Body of pancreas (tissue), 4 donors: ENCODE measurements around the gene STK25. TPM values are rescaled to one million over a fixed set of nuclear protein-coding genes. Genes with fewer than 3 reads are reported as not detected.

Experiments used
- ATAC-seq: fragments of 150-250 bp; one replicate; pipeline ENCODE4 v1.9.1; 2016
- DNase-seq, 4 donors: peaks; one replicate each; pipeline ENCODE4 v3.0.0-alpha.2; 2019
- H3K27ac ChIP-seq, 4 donors: fragments of 200-600 bp; sonication (generic); 1 replicate in 3 of 4; 2 replicates in 1 of 4; pipeline versions ENCODE4 v1.5.1 to v1.6.1; 2016 to 2019; ENCODE audit warnings: mild to moderate bottlenecking in 1 of 4, mixed read lengths in 1 of 4, moderate library complexity in 1 of 4
- H3K27me3 ChIP-seq, 2 donors: fragments of 200-600 bp; sonication (generic); one replicate each; pipeline ENCODE4 v1.6.0; 2016; ENCODE audit warnings: mild to moderate bottlenecking in 1 of 2
- H3K36me3 ChIP-seq, 2 donors: fragments of 200-600 bp; sonication (generic); replicated peaks in 1 of 2; 2 replicates each; pipeline ENCODE4 v1.5.1; 2016; ENCODE audit warnings: low read depth in 2 of 2; ENCODE audit not compliant: insufficient read depth in 1 of 2
- H3K4me1 ChIP-seq: fragments of 200-600 bp; sonication (generic); one replicate; pipeline ENCODE4 v1.6.0; 2016
- H3K4me3 ChIP-seq, 2 donors: fragments of 200-600 bp; sonication (generic); 1 replicate in 1 of 2; 2 replicates in 1 of 2; pipeline ENCODE4 v1.5.1; 2016 to 2019
- H3K9me3 ChIP-seq, 3 donors: fragments of 200-600 bp; sonication (generic); 1 replicate in 2 of 3; 2 replicates in 1 of 3; pipeline ENCODE4 v1.5.1; 2016
- POLR2A ChIP-seq, 3 donors: fragments of 450-650 bp; IDR thresholded peaks; one replicate each; pipeline ENCODE4 v1.6.1; 2016; ENCODE audit warnings: antibody characterized with exemption in 3 of 3, mild to moderate bottlenecking in 2 of 3
- WGBS, 2 donors: methylation state at CpG; one replicate each; pipeline ENCODE4 v1.1.5; 2017; 5-methylcytosine and 5-hydroxymethylcytosine counted together
- intact Hi-C: fragments of 100-400 bp; cut with DNase I; formaldehyde crosslinking; loops from one replicate; pipeline ENCODE4 v1.15.1; 2023
- total RNA-seq, 2 donors: library from RNA; depleted of rRNA; stranded (reverse); fragments of >200 nt; gene quantifications; one replicate each; pipeline ENCODE4 v1.1.0, GENCODE V29; 2016
- TF ChIP-seq, protein P1 (sequence below), 7 experiments: fragments of 450-650 bp in 4 of 7; fragments of 200-600 bp in 3 of 7; sonication (generic) in 3 of 7; IDR thresholded peaks; one replicate each; pipeline ENCODE4 v1.5.1; 2016 to 2019; ENCODE audit warnings: antibody characterized with exemption in 7 of 7

The STK25 gene
- total RNA-seq, 2 donors from 2014 or later = 129 to 144 TPM

DNA sequence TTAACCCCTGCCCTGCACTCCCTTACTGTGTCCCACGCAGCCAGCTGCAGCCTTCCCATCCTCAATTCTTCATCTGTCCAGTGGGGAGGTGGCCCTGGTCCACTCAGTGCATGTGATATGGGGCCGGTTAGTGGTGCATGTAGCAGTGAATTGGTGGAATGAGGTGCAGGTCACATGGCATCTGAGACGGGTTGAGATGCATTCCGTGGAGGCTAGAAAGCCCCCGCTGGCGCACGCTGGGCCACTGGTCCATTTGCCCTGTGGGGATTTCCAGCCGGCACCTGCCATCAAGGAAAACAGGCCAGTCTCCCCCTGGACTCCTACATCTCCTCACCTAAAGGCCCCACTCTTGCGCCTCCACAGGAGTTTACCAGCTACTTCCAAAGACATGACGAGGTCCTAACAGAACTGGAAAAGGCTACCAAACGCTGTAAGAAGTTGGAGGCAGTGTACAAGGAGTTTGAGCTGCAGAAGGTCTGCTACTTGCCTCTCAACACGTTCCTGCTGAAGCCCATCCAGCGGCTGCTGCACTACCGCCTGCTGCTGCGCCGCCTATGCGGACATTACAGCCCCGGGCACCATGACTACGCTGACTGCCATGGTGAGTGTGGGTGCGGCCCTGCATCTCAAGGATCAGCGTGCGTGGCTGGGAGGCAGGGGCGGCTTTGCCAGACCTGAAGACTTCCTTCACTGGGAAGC lies 40.5 kb downstream of the STK25 start:
- DNase-seq (no peak), ATAC-seq (no peak)
- Histone ChIP-seq H3K27me3 (no peaks in the 10 kb centered on the region), H3K9me3 (no peaks in the 10 kb centered on the region), H3K27ac (no peak overlapping the region), H3K4me3 (no peak overlapping the region), H3K36me3 (no peaks in the 10 kb centered on the region), H3K4me1 (no peaks in the 10 kb centered on the region)
- 89 to 91% methylated on average over 10 to 23 of the region's 23 CpGs for WGBS, 2 donors
- no peak for TF ChIP-seq POLR2A (IDR thresholded peaks at IDR 0.05)
- TF ChIP-seq, protein P1, sequence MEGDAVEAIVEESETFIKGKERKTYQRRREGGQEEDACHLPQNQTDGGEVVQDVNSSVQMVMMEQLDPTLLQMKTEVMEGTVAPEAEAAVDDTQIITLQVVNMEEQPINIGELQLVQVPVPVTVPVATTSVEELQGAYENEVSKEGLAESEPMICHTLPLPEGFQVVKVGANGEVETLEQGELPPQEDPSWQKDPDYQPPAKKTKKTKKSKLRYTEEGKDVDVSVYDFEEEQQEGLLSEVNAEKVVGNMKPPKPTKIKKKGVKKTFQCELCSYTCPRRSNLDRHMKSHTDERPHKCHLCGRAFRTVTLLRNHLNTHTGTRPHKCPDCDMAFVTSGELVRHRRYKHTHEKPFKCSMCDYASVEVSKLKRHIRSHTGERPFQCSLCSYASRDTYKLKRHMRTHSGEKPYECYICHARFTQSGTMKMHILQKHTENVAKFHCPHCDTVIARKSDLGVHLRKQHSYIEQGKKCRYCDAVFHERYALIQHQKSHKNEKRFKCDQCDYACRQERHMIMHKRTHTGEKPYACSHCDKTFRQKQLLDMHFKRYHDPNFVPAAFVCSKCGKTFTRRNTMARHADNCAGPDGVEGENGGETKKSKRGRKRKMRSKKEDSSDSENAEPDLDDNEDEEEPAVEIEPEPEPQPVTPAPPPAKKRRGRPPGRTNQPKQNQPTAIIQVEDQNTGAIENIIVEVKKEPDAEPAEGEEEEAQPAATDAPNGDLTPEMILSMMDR (IDR thresholded peaks at IDR 0.05) = no peak
- intact Hi-C loops = no loop called here

DNA sequence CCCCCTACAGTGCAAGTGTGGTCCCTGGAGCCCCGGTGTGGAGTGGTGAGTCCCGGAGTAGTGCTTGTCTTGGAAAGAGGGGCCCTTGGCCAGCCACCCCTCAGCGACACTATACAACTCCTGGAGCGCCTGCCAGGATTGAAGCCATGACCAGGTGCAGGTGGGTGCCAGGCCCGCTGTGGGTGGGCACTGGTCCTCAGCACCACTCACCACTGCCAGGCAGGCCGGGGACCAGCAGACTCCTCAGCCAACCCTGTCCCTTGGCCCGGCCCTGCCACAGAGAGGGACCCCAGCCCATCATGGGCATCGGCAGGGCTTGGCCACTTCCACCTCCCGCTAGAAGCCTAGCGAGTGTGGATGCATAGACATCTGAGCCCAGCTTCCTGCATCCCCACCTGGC lies 42.2 kb downstream of the STK25 start:
- no peak for ATAC-seq
- Histone ChIP-seq H3K9me3 (no peaks in the 10 kb centered on the region), H3K27me3 (no peaks in the 10 kb centered on the region), H3K27ac (no peak overlapping the region), H3K4me1 (peaks cover 16% of the 10 kb centered on the region), H3K4me3 (no peak overlapping the region), H3K36me3 (no peaks in the 10 kb centered on the region)
- 89 to 90% methylated on average over 5 to 7 of the region's 10 CpGs for WGBS, 2 donors
- TF ChIP-seq, protein P1 (IDR thresholded peaks at IDR 0.05) = no peak
- TF ChIP-seq POLR2A (IDR thresholded peaks at IDR 0.05) = no peak
- intact Hi-C loops = no loop called here
- DNase-seq = no peak

DNA sequence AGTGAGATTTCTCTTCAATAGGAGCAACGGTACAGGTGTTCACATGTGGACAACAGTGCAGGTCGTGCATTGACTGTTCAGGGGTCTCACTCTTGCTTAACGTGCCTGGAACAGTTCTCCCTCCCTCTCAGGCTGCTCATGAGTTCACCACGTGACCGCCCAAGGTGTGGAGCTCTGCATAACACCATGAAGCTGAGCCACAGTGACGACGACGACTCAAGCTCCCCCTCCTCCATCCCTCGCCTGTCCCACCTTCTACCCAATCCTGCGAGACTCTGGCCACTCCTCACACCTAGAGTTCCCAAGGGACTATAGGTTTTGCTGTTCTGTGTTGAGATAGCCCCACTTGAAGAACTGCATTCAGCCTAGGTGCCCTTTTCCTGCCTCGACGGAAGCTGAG lies 42.8 kb downstream of the STK25 start:
- Histone ChIP-seq H3K9me3 (no peaks in the 10 kb centered on the region), H3K27ac (no peak overlapping the region), H3K4me3 (no peak overlapping the region), H3K27me3 (no peaks in the 10 kb centered on the region), H3K36me3 (no peaks in the 10 kb centered on the region), H3K4me1 (peaks cover 22% of the 10 kb centered on the region)
- no peak for TF ChIP-seq POLR2A (IDR thresholded peaks at IDR 0.05)
- TF ChIP-seq, protein P1 (IDR thresholded peaks at IDR 0.05) = no peak
- intact Hi-C loops = no loop called here
- DNase-seq (no peak), ATAC-seq (no peak)
- WGBS, 2 donors = 87 to 90% methylated on average over 12 of the region's 12 CpGs

DNA sequence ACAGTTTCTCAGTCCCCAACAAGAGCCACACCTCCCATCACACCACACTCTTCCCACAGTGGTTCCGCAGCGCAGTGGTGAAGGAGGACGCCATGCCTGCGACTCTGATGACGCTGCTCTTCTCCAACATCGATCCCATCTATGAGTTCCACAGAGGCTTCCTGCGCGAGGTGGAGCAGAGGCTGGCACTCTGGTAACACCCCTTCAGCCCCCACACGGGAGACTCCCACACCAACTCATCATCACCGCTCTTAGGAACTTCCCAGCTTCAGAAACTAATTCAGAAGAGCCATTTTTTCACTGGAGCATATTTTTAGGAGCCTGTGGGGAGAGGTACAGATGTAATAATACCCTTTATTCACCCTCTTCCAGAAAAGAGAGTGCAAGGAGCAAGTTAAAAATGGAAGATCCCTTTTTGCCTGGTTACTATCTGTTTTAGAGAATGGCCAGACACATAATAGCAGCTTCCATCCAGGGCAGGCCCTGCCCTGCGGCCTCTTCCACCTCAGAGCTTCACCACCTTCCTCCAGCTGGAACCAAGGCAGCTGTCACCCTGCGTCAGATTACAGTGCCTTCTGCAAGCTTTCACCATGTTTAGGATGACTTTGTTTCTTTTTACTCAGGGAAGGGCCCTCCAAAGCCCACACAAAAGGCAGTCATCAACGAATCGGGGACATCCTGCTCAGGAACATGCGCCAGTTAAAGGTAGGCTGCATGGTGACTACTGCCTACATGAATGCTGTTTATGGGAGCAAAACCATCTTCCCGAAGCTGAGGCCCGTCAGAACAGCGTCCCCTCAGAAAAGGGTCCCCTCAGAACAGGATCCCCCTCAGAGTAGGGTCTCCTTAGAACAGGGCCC lies 44.9 kb downstream of the STK25 start:
- no peak for DNase-seq

More for the DNA sequence above, 44.9 kb downstream of the STK25 start:
- Histone ChIP-seq H3K36me3 (no peaks in the 10 kb centered on the region), H3K27ac (no peak overlapping the region), H3K9me3 (no peaks in the 10 kb centered on the region), H3K4me3 (no peak overlapping the region), H3K4me1 (peaks cover 24% of the 10 kb centered on the region), H3K27me3 (no peaks in the 10 kb centered on the region)
- intact Hi-C loops = no loop called here
- WGBS, 2 donors = 95 to 97% methylated on average over 18 of the region's 18 CpGs
- TF ChIP-seq, protein P1 (IDR thresholded peaks at IDR 0.05) = no peak
- TF ChIP-seq POLR2A (IDR thresholded peaks at IDR 0.05) = no peak
- no peak for ATAC-seq
